Measurements from ENCODE around the gene CNPY1. TPM values are rescaled to one million over a fixed set of nuclear protein-coding genes. Genes with fewer than 3 reads are reported as not detected.

CNPY1 gene
- total RNA-seq, 2 donors from 2014 or later = not detected

DNA sequence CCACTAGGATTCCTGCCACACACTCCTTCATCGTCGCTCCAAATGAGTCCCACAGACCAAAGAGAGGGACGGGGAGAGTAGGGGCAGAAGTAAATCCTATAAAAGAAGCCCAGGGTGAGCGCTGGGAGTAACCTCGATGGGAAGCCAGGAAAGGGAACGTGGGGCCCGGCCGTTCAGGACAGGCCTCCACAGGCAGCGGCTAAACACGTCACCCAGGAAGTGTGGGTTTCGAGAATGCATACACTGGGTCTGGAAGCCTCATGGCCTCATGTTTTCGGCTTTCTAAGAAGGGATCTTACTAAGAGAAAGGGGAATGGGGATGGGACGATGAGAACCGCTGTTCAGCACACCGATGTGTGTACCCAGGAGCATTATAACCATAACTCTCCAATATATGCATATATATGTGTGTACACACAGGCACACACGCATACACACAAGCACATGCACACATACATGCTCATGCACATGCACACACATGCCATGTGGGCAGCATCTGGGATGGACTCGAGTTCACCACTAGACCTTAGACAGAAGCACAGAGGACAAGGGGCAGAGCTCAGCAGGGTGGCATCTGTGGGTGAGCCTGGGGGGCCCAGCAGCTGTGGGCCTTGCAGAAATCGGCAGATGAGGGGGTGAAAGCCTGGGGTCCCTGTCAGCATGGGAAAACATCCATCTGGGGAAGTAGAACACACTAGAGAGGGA is 14.8 kb upstream of the CNPY1 start:
- Histone ChIP-seq H3K27me3 (no peaks in the 10 kb centered on the region), H3K9me3 (no peaks in the 10 kb centered on the region), H3K9ac (ENCODE audit: low read depth in 2 of 2, low read length in 2 of 2) (no peak overlapping the region), H3K4me3 (no peak overlapping the region), H3K4me1 (no peaks in the 10 kb centered on the region), H3K36me3 (no peaks in the 10 kb centered on the region), H3K27ac (no peak overlapping the region)
- intact Hi-C loops (cut with DNase I) = no loop called here
- DNase-seq = no peak
- TF ChIP-seq, protein P1, sequence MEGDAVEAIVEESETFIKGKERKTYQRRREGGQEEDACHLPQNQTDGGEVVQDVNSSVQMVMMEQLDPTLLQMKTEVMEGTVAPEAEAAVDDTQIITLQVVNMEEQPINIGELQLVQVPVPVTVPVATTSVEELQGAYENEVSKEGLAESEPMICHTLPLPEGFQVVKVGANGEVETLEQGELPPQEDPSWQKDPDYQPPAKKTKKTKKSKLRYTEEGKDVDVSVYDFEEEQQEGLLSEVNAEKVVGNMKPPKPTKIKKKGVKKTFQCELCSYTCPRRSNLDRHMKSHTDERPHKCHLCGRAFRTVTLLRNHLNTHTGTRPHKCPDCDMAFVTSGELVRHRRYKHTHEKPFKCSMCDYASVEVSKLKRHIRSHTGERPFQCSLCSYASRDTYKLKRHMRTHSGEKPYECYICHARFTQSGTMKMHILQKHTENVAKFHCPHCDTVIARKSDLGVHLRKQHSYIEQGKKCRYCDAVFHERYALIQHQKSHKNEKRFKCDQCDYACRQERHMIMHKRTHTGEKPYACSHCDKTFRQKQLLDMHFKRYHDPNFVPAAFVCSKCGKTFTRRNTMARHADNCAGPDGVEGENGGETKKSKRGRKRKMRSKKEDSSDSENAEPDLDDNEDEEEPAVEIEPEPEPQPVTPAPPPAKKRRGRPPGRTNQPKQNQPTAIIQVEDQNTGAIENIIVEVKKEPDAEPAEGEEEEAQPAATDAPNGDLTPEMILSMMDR (IDR thresholded peaks at IDR 0.05) = no peak

DNA sequence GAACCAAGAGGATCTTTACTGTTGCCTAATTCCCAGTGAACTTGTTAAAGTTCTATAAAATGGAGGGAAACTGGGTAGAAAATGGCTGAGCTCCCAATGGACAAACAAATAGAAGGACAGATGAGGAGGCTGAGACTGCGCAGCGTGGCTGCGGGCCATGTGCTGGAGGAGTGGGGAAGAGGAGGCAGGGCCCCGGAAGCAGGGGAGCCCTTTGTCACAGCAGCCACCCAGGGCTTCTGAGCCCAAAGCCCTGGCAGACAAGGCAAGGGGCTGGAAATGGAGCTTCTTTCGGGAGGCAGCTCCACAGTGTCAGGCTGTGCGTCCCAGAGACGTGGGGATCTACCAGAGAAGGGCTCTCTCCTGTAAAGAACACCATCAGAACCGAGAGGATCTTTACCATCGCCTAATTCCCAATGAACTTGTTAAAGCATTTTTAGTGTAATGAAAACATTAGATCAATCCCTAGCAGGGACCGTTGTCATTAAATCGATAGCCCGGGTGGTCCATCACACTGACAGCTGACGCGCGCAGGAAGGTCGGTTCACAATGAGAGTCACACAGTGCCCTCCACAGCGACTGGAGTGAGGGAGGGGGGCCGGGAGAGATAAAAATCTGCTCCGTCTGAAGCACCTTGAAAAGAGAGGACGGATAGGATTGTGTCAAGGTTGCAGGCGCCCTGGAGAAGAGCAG is 14.0 kb upstream of the CNPY1 start:
- intact Hi-C loops (cut with DNase I) = no loop called here
- Histone ChIP-seq H3K4me3 (no peak overlapping the region), H3K9me3 (no peaks in the 10 kb centered on the region), H3K27ac (no peak overlapping the region), H3K9ac (ENCODE audit: low read depth in 2 of 2, low read length in 2 of 2) (no peak overlapping the region), H3K27me3 (no peaks in the 10 kb centered on the region), H3K36me3 (no peaks in the 10 kb centered on the region), H3K4me1 (no peaks in the 10 kb centered on the region)
- no peak for DNase-seq
- TF ChIP-seq, protein P1 (IDR thresholded peaks at IDR 0.05) = no peak

DNA sequence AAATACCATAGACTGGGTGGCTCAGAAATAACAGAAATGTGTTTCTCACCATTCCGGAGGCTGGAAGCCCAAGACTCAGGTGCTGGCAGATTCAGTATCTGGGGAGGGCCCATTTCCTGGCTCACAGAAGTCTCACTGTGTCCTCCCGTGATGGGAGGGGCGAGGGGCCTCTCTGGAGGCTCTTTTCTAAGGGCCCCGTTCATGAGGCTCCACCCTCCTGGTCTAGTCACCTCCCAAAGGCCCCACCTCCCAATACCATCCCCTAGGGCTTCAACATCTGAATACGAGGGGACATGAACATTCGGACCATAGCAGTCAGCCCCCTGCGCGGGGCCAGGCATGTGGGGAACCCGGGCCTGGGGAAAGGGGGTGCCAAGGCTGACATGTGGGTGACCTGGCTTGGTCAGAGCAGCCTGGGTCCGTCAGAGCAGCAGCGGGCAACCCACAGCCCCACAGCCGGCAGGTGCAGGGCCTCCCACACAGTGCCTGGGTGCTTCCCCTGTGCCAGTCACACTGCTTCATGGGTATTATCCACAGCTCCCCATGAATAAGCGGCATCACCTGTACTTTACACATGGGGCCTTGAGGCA is 13.3 kb upstream of the CNPY1 start:
- Histone ChIP-seq H3K27me3 (no peaks in the 10 kb centered on the region), H3K4me3 (no peak overlapping the region), H3K9ac (ENCODE audit: low read depth in 2 of 2, low read length in 2 of 2) (no peak overlapping the region), H3K4me1 (no peaks in the 10 kb centered on the region), H3K9me3 (no peaks in the 10 kb centered on the region), H3K27ac (no peak overlapping the region), H3K36me3 (no peaks in the 10 kb centered on the region)
- TF ChIP-seq, protein P1 (IDR thresholded peaks at IDR 0.05) = no peak
- DNase-seq = no peak
- intact Hi-C loops (cut with DNase I) = no loop called here

DNA sequence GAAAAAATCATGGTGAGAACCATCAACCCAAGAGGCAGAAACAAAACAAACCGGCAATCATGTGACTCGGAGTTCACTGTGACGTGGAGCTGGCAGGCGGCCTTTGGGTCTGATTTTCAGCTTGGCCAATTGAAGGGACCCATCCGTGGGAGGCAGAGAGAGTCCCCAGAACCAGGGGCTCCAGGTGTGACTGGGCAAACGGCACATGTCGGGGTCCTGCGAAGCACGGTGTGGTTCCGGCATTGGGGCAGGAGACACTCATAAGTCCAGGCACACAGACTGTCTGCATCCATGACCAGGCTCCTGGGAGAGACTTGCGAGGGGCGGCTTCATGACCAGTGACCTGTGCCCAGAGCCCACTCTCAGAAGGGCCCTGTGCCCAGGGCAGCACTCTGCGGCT is 12.6 kb upstream of the CNPY1 start:
- no peak overlapping the region for H3K9ac ChIP-seq (ENCODE audit: low read depth in 2 of 2, low read length in 2 of 2)
- intact Hi-C loops (cut with DNase I) = no loop called here
- H3K27me3 ChIP-seq = no peaks in the 10 kb centered on the region
- no peak overlapping the region for H3K27ac ChIP-seq
- no peak for DNase-seq
- H3K36me3 ChIP-seq = no peaks in the 10 kb centered on the region
- no peak overlapping the region for H3K4me3 ChIP-seq
- H3K9me3 ChIP-seq = no peaks in the 10 kb centered on the region
- H3K4me1 ChIP-seq = no peaks in the 10 kb centered on the region
- TF ChIP-seq, protein P1 (IDR thresholded peaks at IDR 0.05) = no peak

DNA sequence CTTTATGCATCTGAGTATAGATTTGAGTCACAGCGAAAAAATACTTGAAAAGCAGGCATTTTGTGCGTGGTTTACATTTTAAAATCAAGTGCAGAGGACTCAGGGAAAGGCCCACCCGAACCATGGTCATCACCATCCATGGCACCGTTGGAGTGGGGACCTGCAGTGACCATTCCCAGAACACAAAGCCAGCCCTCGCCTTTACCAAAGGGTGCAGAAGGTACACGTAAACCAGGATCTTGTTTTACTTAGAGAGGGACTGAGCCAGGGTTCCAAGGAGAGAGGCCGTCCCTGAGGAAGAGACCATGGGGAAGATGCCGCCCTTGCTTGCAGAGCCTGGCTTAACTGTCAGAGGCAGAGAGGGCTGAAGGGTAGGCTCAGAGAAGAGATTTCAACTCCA is 12.0 kb upstream of the CNPY1 start:
- H3K4me1 ChIP-seq = no peaks in the 10 kb centered on the region
- no peaks in the 10 kb centered on the region for H3K36me3 ChIP-seq
- no peaks in the 10 kb centered on the region for H3K9me3 ChIP-seq
- DNase-seq = no peak
- intact Hi-C loops (cut with DNase I) = no loop called here
- H3K27me3 ChIP-seq = no peaks in the 10 kb centered on the region
- H3K4me3 ChIP-seq = no peak overlapping the region
- H3K27ac ChIP-seq = no peak overlapping the region
- H3K9ac ChIP-seq (ENCODE audit: low read depth in 2 of 2, low read length in 2 of 2) = no peak overlapping the region
- TF ChIP-seq, protein P1 (IDR thresholded peaks at IDR 0.05) = no peak
